HFFc6 (cell line): Measurements from ENCODE around the gene ZNF775. TPM values are rescaled to one million over a fixed set of nuclear protein-coding genes. Genes with fewer than 3 reads are reported as not detected.

Experiments used
- DNase-seq: peaks from one replicate; pipeline ENCODE4 v3.0.0-alpha.2; 2018
- H3K27ac Mint-ChIP-seq: 2 replicates; pipeline ENCODE4 v1.8.0; 2020; ENCODE audit warnings: mild to moderate bottlenecking, mixed read lengths
- H3K27me3 Mint-ChIP-seq: 2 replicates; pipeline ENCODE4 v1.8.0; 2021; ENCODE audit warnings: mild to moderate bottlenecking, moderate library complexity, mixed read lengths; ENCODE audit not compliant: insufficient read depth
- H3K36me3 Mint-ChIP-seq: 2 replicates; pipeline ENCODE4 v1.8.0; 2021; ENCODE audit warnings: low read depth, mixed read lengths
- H3K4me1 Mint-ChIP-seq: 2 replicates; pipeline ENCODE4 v1.8.0; 2020; ENCODE audit warnings: low read depth, mixed read lengths
- H3K4me3 Mint-ChIP-seq: 2 replicates; pipeline ENCODE4 v1.8.0; 2020; ENCODE audit warnings: mild to moderate bottlenecking, moderate library complexity, mixed read lengths
- H3K9me3 Mint-ChIP-seq: 2 replicates; pipeline ENCODE4 v1.8.0; 2020; ENCODE audit warnings: mild to moderate bottlenecking, mixed read lengths
- CTCF ChIP-seq: fragments of 200-600 bp; sonication (generic); IDR thresholded peaks from 2 replicates; pipeline ENCODE4 v1.5.0; 2021; ENCODE audit warnings: antibody characterized with exemption, mild to moderate bottlenecking
- total RNA-seq, 6 experiments: library from RNA; stranded (reverse); fragmentation: NEBNext Ultra II Directional; extraction: Animal tissue kit (Norgen Biotek cat#: 25700); gene quantifications; 2 replicates in 1 of 6; 3 replicates in 5 of 6; pipeline ENCODE4 v1.2.3, GENCODE V29; 2021

The ZNF775 gene
- total RNA-seq, 6 experiments from 2014 or later: 2.7 to 3.8 (median 2.9) TPM

GRCh38 chr7:150404805-150405583, 25.9 kb downstream of the ZNF775 start:
- Mint-ChIP-seq H3K27me3 (peaks cover 2% of the 10 kb centered on the region), H3K36me3 (peaks cover 4% of the 10 kb centered on the region; the same call in 1 of the 2 replicates), H3K4me3 (peak overlapping the region; percentile 95), H3K27ac (peak overlapping the region; percentile 79), H3K9me3 (no peaks in the 10 kb centered on the region), H3K4me1 (peaks cover 42% of the 10 kb centered on the region)
- TF ChIP-seq CTCF: peak; percentile 51
- DNase-seq: peak; percentile 83

- Mint-ChIP-seq H3K4me3 (peak overlapping the region; percentile 95), H3K4me1 (peaks cover 35% of the 10 kb centered on the region), H3K27me3 (peaks cover 2% of the 10 kb centered on the region), H3K36me3 (peaks cover 4% of the 10 kb centered on the region; the same call in 1 of the 2 replicates), H3K27ac (peak overlapping the region; percentile 66), H3K9me3 (no peaks in the 10 kb centered on the region)
- DNase-seq: no peak
- peak; percentile 23; the same call in 1 of the 2 replicates for TF ChIP-seq CTCF
Observed at GRCh38 chr7:150405584-150406311, 26.6 kb downstream of the ZNF775 start.

- H3K4me3 Mint-ChIP-seq: peak overlapping the region; percentile 95
Observed at GRCh38 chr7:150406312-150406566, 27.1 kb downstream of the ZNF775 start.

GRCh38 chr7:150406567-150407421, 27.7 kb downstream of the ZNF775 start:
- no peak for DNase-seq
- Mint-ChIP-seq H3K4me1 (peaks cover 27% of the 10 kb centered on the region), H3K36me3 (peaks cover 4% of the 10 kb centered on the region; the same call in 1 of the 2 replicates), H3K27me3 (peaks cover 2% of the 10 kb centered on the region), H3K4me3 (peak overlapping the region; percentile 95), H3K27ac (peak overlapping the region; percentile 66), H3K9me3 (no peaks in the 10 kb centered on the region)
- no peak for TF ChIP-seq CTCF

More at GRCh38 chr7:150406312-150406566, 27.1 kb downstream of the ZNF775 start:
- Mint-ChIP-seq H3K27ac (peak overlapping the region; percentile 66), H3K4me1 (peaks cover 30% of the 10 kb centered on the region), H3K36me3 (peaks cover 4% of the 10 kb centered on the region; the same call in 1 of the 2 replicates), H3K9me3 (no peaks in the 10 kb centered on the region), H3K27me3 (peaks cover 2% of the 10 kb centered on the region)
- TF ChIP-seq CTCF: no peak
- DNase-seq: no peak
